HepG2 (cell line): Measurements from ENCODE around the gene CAD. TPM values are rescaled to one million over a fixed set of nuclear protein-coding genes. Genes with fewer than 3 reads are reported as not detected.

Experiments
- ATAD3A ChIP-seq: sonication (generic); formaldehyde crosslinking; IDR thresholded peaks from 2 replicates; pipeline ENCODE4 v1.4.0; 2020; ENCODE audit warnings: missing genetic modification reagents
- ATF5 ChIP-seq: sonication (generic); formaldehyde crosslinking; IDR thresholded peaks from 2 replicates; pipeline ENCODE4 v1.4.0; 2020; ENCODE audit warnings: mild to moderate bottlenecking, low read depth, missing genetic modification reagents
- CSRNP1 ChIP-seq: sonication (generic); formaldehyde crosslinking; IDR thresholded peaks from 2 replicates; pipeline ENCODE4 v1.8.1; 2023; ENCODE audit warnings: mild to moderate bottlenecking, missing genetic modification reagents
- FIP1L1 ChIP-seq: fragments of 200-400 bp; formaldehyde crosslinking; IDR thresholded peaks from 2 replicates; pipeline ENCODE4 v1.6.1; 2018; ENCODE audit warnings: low read depth, mild to moderate bottlenecking, low read length, moderate library complexity, borderline replicate concordance; ENCODE audit not compliant: insufficient read depth
- HMG20A ChIP-seq: IDR thresholded peaks from 2 replicates; pipeline ENCODE4 v1.6.1; 2016; ENCODE audit warnings: borderline replicate concordance
- KDM6A ChIP-seq: IDR thresholded peaks from 2 replicates; pipeline ENCODE4 v1.6.1; 2016; ENCODE audit warnings: low read depth
- MTERF4 ChIP-seq: sonication (generic); formaldehyde crosslinking; IDR thresholded peaks from 2 replicates; pipeline ENCODE4 v1.8.0; 2023; ENCODE audit warnings: mild to moderate bottlenecking, missing genetic modification reagents
- SAP130 ChIP-seq: IDR thresholded peaks from 2 replicates; pipeline ENCODE4 v1.6.1; 2016; ENCODE audit warnings: low read depth
- STAG1 ChIP-seq: sonication (generic); formaldehyde crosslinking; IDR thresholded peaks from 2 replicates; pipeline ENCODE4 v1.4.0; 2020; ENCODE audit warnings: missing genetic modification reagents
- TBX2 ChIP-seq: sonication (generic); formaldehyde crosslinking; IDR thresholded peaks from 2 replicates; pipeline ENCODE4 v1.5.0; 2020; ENCODE audit warnings: missing genetic modification reagents, mild to moderate bottlenecking, borderline replicate concordance
- ZBTB20 ChIP-seq: sonication (generic); formaldehyde crosslinking; IDR thresholded peaks from 2 replicates; pipeline ENCODE4 v1.8.1; 2023; ENCODE audit warnings: missing genetic modification reagents, low read depth, mild to moderate bottlenecking, borderline replicate concordance
- ZBTB46 ChIP-seq: sonication (generic); formaldehyde crosslinking; IDR thresholded peaks from 2 replicates; pipeline ENCODE4 v1.4.0; 2020; ENCODE audit warnings: mild to moderate bottlenecking, missing genetic modification reagents, borderline replicate concordance
- ZNF20 ChIP-seq: sonication (generic); formaldehyde crosslinking; IDR thresholded peaks from 2 replicates; pipeline ENCODE4 v1.4.0; 2020; ENCODE audit warnings: mild to moderate bottlenecking, moderate library complexity, missing genetic modification reagents
- ZNF232 ChIP-seq: sonication (generic); formaldehyde crosslinking; IDR thresholded peaks from 2 replicates; pipeline ENCODE4 v1.4.0; 2020; ENCODE audit warnings: missing genetic modification reagents, borderline replicate concordance
- ZNF570 ChIP-seq: sonication (generic); formaldehyde crosslinking; IDR thresholded peaks from 2 replicates; pipeline ENCODE4 v1.4.0; 2020; ENCODE audit warnings: mild to moderate bottlenecking, missing genetic modification reagents, borderline replicate concordance
- ZNF644 ChIP-seq: IDR thresholded peaks from 2 replicates; pipeline ENCODE4 v1.6.1; 2016; ENCODE audit warnings: low read depth
- ZNF687 ChIP-seq: sonication (generic); formaldehyde crosslinking; IDR thresholded peaks from 2 replicates; pipeline ENCODE4 v1.5.1; 2020; ENCODE audit warnings: mild to moderate bottlenecking, missing genetic modification reagents, moderate library complexity
- ZSCAN21 ChIP-seq: sonication (generic); formaldehyde crosslinking; IDR thresholded peaks from 2 replicates; pipeline ENCODE4 v1.8.0; 2022; ENCODE audit warnings: mild to moderate bottlenecking, missing genetic modification reagents, moderate library complexity, borderline replicate concordance
- polyA plus RNA-seq, 8 experiments: library from polyadenylated mRNA; depleted of rRNA in 3 of 8; stranded (reverse) in 7 of 8; unstranded in 1 of 8; fragments of >200 nt; fragmentation: Illumina TruSeq in 4 of 8; extraction: Trizol in 4 of 8; gene quantifications; 2 replicates each; pipeline versions ENCODE4 v1.2.1 to v1.2.3, GENCODE V29; 2011 to 2016; ENCODE audit warnings: low read depth in 4 of 8, missing spikeins in 1 of 8, mixed read lengths in 1 of 8; ENCODE audit not compliant: insufficient read depth in 1 of 8
- total RNA-seq, 5 experiments: library from RNA; depleted of rRNA; stranded (reverse); fragments of >200 nt; fragmentation: Illumina TruSeq; extraction: Trizol; gene quantifications; 2 replicates each; pipeline ENCODE4 v1.2.3, GENCODE V29; 2016; ENCODE audit warnings: low read depth in 1 of 5

CAD gene
- total and polyA plus RNA-seq, 2 of the 13 experiments (the other 11 are each of a cell fraction or from before 2014, with no cell fraction given) = 21.7 to 37.0 TPM

GRCh38 chr2:27171351-27171848, 45.8 kb upstream of the CAD start (continued):
- TF ChIP-seq ZBTB20 (CRISPR knock-in tag) (peak; percentile 93; the same call in 1 of the 2 replicates), ZNF232 (peak; percentile 76; the same call in 1 of the 2 replicates), ZNF687 (peak; percentile 25; the same call in 1 of the 2 replicates), STAG1 (CRISPR knock-in tag) (no peak), ZSCAN21 (CRISPR knock-in tag) (peak; percentile 63; the same call in 1 of the 2 replicates), KDM6A (CRISPR knock-in tag) (peak; percentile 70), ZBTB46 (CRISPR knock-in tag) (no peak), MTERF4 (CRISPR knock-in tag) (peak; percentile 67; the same call in 1 of the 2 replicates), ATAD3A (CRISPR knock-in tag) (no peak), ZNF570 (CRISPR knock-in tag) (no peak), ATF5 (CRISPR knock-in tag) (no peak), ZNF20 (CRISPR knock-in tag) (no peak), HMG20A (CRISPR knock-in tag) (peak; percentile 97), FIP1L1 (no peak), SAP130 (peak; percentile 94), CSRNP1 (CRISPR knock-in tag) (peak; percentile 60; the same call in 1 of the 2 replicates), ZNF644 (CRISPR knock-in tag) (peak; percentile 97), TBX2 (CRISPR knock-in tag) (peak; percentile 95)
